Cardiac septum (tissue), 1 donor: ENCODE results near the gene RNF169. TPM values are rescaled to one million over a fixed set of nuclear protein-coding genes. Genes with fewer than 3 reads are reported as not detected.
"Not testable (repeated sequence)": the region's sequence is repeated elsewhere in the genome, so short reads cannot be mapped to it uniquely, and the experiment has no call there.

Experiments
- DNase-seq: peaks from one replicate; pipeline ENCODE4 v3.0.0-alpha.2; 2020; ENCODE audit warnings: low spot score
- intact Hi-C: fragments of 100-400 bp; cut with DNase I; formaldehyde crosslinking; loops from one replicate; pipeline ENCODE4 v1.14.0; 2022
- total RNA-seq: library from RNA; stranded (reverse); fragmentation: NEBNext Ultra II Directional; extraction: Animal tissue kit (Norgen Biotek cat#: 25700); gene quantifications from one replicate; pipeline ENCODE4 v1.2.1, GENCODE V29; 2021
- donor health status: DM: no; HTN: no; CAD: no.

RNF169 gene
- total RNA-seq, 1 donor from 2014 or later, result 11.1 TPM

GRCh38 chr11:74791333-74792100, 42.9 kb downstream of the RNF169 start:
- intact Hi-C loops, result no loop called here
- DNase-seq, result no peak

GRCh38 chr11:74806267-74806666, 57.6 kb downstream of the RNF169 start:
- intact Hi-C loops, result no loop called here
- DNase-seq, result no peak

GRCh38 chr11:74809801-74810200, 61.2 kb downstream of the RNF169 start:
- no peak for DNase-seq
- intact Hi-C loops, result no loop called here

- intact Hi-C loops, result no loop called here
Observed at GRCh38 chr11:74815966-74816365, 67.3 kb downstream of the RNF169 start.

GRCh38 chr11:74816664-74817063, 68.0 kb downstream of the RNF169 start:
- no peak for DNase-seq
- intact Hi-C loops, result no loop called here

More at GRCh38 chr11:74815966-74816365, 67.3 kb downstream of the RNF169 start:
- DNase-seq, result no peak

- intact Hi-C loops, result no loop called here
- DNase-seq, result no peak
Observed at GRCh38 chr11:74818283-74818946, 69.8 kb downstream of the RNF169 start.

GRCh38 chr11:74819400-74819799, 70.8 kb downstream of the RNF169 start:
- intact Hi-C loops, result no loop called here
- DNase-seq, result no peak

GRCh38 chr11:74820763-74821162, 72.1 kb downstream of the RNF169 start:
- intact Hi-C loops, result loop anchor here (10.0 kb wide), 1 partner anchor 56 kb away; no protein-coding TSS in a partner anchor

GRCh38 chr11:74822170-74822569, 73.5 kb downstream of the RNF169 start:
- DNase-seq, result no peak
- intact Hi-C loops, result loop anchor here (10.0 kb wide), 1 partner anchor 57 kb away; no protein-coding TSS in a partner anchor

More at GRCh38 chr11:74820763-74821162, 72.1 kb downstream of the RNF169 start:
- DNase-seq, result no peak

GRCh38 chr11:74824285-74824982, 75.8 kb downstream of the RNF169 start:
- intact Hi-C loops, result loop anchor here (10.0 kb wide), 1 partner anchor 60 kb away; no protein-coding TSS in a partner anchor
- no peak for DNase-seq

- DNase-seq, result not testable (repeated sequence)
- intact Hi-C loops, result loop anchor here (10.0 kb wide), 1 partner anchor 61 kb away; no protein-coding TSS in a partner anchor
Observed at GRCh38 chr11:74825596-74825995, 76.9 kb downstream of the RNF169 start.

GRCh38 chr11:74826901-74827300, 78.3 kb downstream of the RNF169 start:
- no peak for DNase-seq
- intact Hi-C loops, result loop anchor here (10.0 kb wide), 1 partner anchor 62 kb away; no protein-coding TSS in a partner anchor

- DNase-seq, result no peak
- intact Hi-C loops, result no loop called here
Observed at GRCh38 chr11:74837191-74837590, 88.5 kb downstream of the RNF169 start.

- intact Hi-C loops, result no loop called here
Observed at GRCh38 chr11:74838188-74838587, 89.5 kb downstream of the RNF169 start.

GRCh38 chr11:74839446-74839845, 90.8 kb downstream of the RNF169 start:
- no peak for DNase-seq
- intact Hi-C loops, result no loop called here

More at GRCh38 chr11:74838188-74838587, 89.5 kb downstream of the RNF169 start:
- no peak for DNase-seq

- intact Hi-C loops, result no loop called here
- DNase-seq, result no peak
Observed at GRCh38 chr11:74839971-74840370, 91.3 kb downstream of the RNF169 start.

- intact Hi-C loops, result no loop called here
- no peak for DNase-seq
Observed at GRCh38 chr11:74840486-74840885, 91.8 kb downstream of the RNF169 start.

GRCh38 chr11:74842967-74843366, 94.3 kb downstream of the RNF169 start:
- DNase-seq, result no peak
- intact Hi-C loops, result no loop called here

GRCh38 chr11:74844072-74844471, 95.4 kb downstream of the RNF169 start:
- no peak for DNase-seq
- intact Hi-C loops, result no loop called here

GRCh38 chr11:74844865-74845264, 96.2 kb downstream of the RNF169 start:
- DNase-seq, result no peak
- intact Hi-C loops, result no loop called here
